H1 (cell line): ENCODE measurements around the gene CEBPG.

Experiments used
- CTCF ChIP-seq, 3 experiments: IDR thresholded peaks; 1 replicate in 2 of 3; 2 replicates in 1 of 3; pipeline versions ENCODE4 v1.5.1 to v1.6.1; 2011; ENCODE audit warnings: low read length in 3 of 3, mild to moderate bottlenecking in 3 of 3, inconsistent platforms in 2 of 3, low read depth in 1 of 3, moderate library complexity in 1 of 3; ENCODE audit not compliant: insufficient read depth in 1 of 3; ENCODE audit errors: control extremely low read depth in 1 of 3
- POLR2A ChIP-seq, 2 experiments: IDR thresholded peaks; 1 replicate in 1 of 2; 2 replicates in 1 of 2; pipeline ENCODE4 v1.6.1; 2011; ENCODE audit warnings: low read depth in 2 of 2, low read length in 2 of 2, mild to moderate bottlenecking in 2 of 2; ENCODE audit errors: control extremely low read depth in 1 of 2

- TF ChIP-seq POLR2A (IDR thresholded peaks at IDR 0.05; ENCODE audit: control extremely low read depth in 1 of 2, low read depth in 2 of 2, low read length in 2 of 2): no peak
- no peak for TF ChIP-seq CTCF (IDR thresholded peaks at IDR 0.05; ENCODE audit: control extremely low read depth in 1 of 3, insufficient read depth in 1 of 3, low read depth in 1 of 3, low read length in 3 of 3)
These were observed 27.6 kb downstream of the CEBPG start for GRCh38 chr19:33400856-33401682.
